HuH-7.5 (cell line): ENCODE results near the gene CR1.
"Not testable (repeated sequence)": the region's sequence is repeated elsewhere in the genome, so short reads cannot be mapped to it uniquely, and the experiment has no call there.

ENCODE experiments used
- DNase-seq: peaks from one replicate; pipeline ENCODE4 v3.0.0; 2011; ENCODE audit warnings: low spot score

Gene CR1

GRCh38 chr1:207644166-207644851, 148.4 kb downstream of the CR1 start:
- no peak for DNase-seq

- peak; percentile 27 for DNase-seq
These were observed 149.1 kb downstream of the CR1 start, which contains the start of gene CR1L for GRCh38 chr1:207644852-207645634. TSS of gene CR1L (plus strand) at chr1:207645133. CDS start at chr1:207645234, 101 bp downstream.

- no peak for DNase-seq
These were observed 149.7 kb downstream of the CR1 start for GRCh38 chr1:207645635-207646081.

- DNase-seq, result no peak
These were observed 150.2 kb downstream of the CR1 start for GRCh38 chr1:207646171-207646570.

- no peak for DNase-seq
These were observed 151.1 kb downstream of the CR1 start for GRCh38 chr1:207646944-207647579.

- no peak for DNase-seq
These were observed 151.8 kb downstream of the CR1 start for GRCh38 chr1:207647671-207648333.

- DNase-seq, result no peak
These were observed 152.6 kb downstream of the CR1 start for GRCh38 chr1:207648334-207649209.

GRCh38 chr1:207649210-207649753, 153.3 kb downstream of the CR1 start:
- DNase-seq, result no peak

GRCh38 chr1:207649865-207650580, 154.1 kb downstream of the CR1 start:
- no peak for DNase-seq

GRCh38 chr1:207651583-207651982, 155.6 kb downstream of the CR1 start:
- DNase-seq, result no peak

- DNase-seq, result no peak
These were observed 158.4 kb downstream of the CR1 start for GRCh38 chr1:207654320-207654719.

- DNase-seq, result no peak
These were observed 162.5 kb downstream of the CR1 start for GRCh38 chr1:207658408-207658807.

GRCh38 chr1:207658904-207659485, 163.0 kb downstream of the CR1 start:
- no peak for DNase-seq

- no peak for DNase-seq
These were observed 163.7 kb downstream of the CR1 start for GRCh38 chr1:207659545-207660153.

- DNase-seq, result not testable (repeated sequence)
These were observed 165.5 kb downstream of the CR1 start for GRCh38 chr1:207661420-207661819.

- DNase-seq, result no peak
These were observed 170.4 kb downstream of the CR1 start for GRCh38 chr1:207666342-207666741.

- no peak for DNase-seq
These were observed 173.6 kb downstream of the CR1 start for GRCh38 chr1:207669528-207670009.

GRCh38 chr1:207670192-207670591, 174.2 kb downstream of the CR1 start:
- no peak for DNase-seq

- no peak for DNase-seq
These were observed 175.0 kb downstream of the CR1 start for GRCh38 chr1:207670997-207671396.
